ENCODE results near the gene STXBP6. TPM values are rescaled to one million over a fixed set of nuclear protein-coding genes. Genes with fewer than 3 reads are reported as not detected.

STXBP6 gene
- total and polyA plus RNA-seq, 2 of the 13 experiments (the other 11 are each of a cell fraction or from before 2014, with no cell fraction given) = 35.3 to 42.8 TPM

GRCh38 chr14:24892497-24893051, 157.4 kb downstream of the STXBP6 start (continued):
- TF ChIP-seq FOXA1 (IDR thresholded peaks at IDR 0.05) = no peak
- TF ChIP-seq FOXA1 (CRISPR knock-in tag; IDR thresholded peaks at IDR 0.05) = no peak; the same call in 1 of the 2 replicates
- TF ChIP-seq MXI1 (IDR thresholded peaks at IDR 0.05; ENCODE audit: borderline replicate concordance, low read depth, low read length) = no peak
- TF ChIP-seq ZNF713 (CRISPR knock-in tag; IDR thresholded peaks at IDR 0.05) = no peak
- TF ChIP-seq POGZ (CRISPR knock-in tag; IDR thresholded peaks at IDR 0.05) = peak; percentile 51; the same call in 1 of the 2 replicates
- no peak for TF ChIP-seq ZNF512B (CRISPR knock-in tag; IDR thresholded peaks at IDR 0.05; ENCODE audit: borderline replicate concordance)
- no peak for TF ChIP-seq ASH2L (IDR thresholded peaks at IDR 0.05; ENCODE audit: insufficient read length, low read depth, low read length)
- 0 out of 2 replicates have a peak, but pooled peaks have one; percentile 45 for TF ChIP-seq PITX1 (CRISPR knock-in tag; IDR thresholded peaks at IDR 0.05)
- peak; percentile 48 for TF ChIP-seq ZNF644 (CRISPR knock-in tag; IDR thresholded peaks at IDR 0.05; ENCODE audit: low read depth)
- TF ChIP-seq HOXD1 (CRISPR knock-in tag; IDR thresholded peaks at IDR 0.05) = no peak
- no peak for TF ChIP-seq AKAP8 (CRISPR knock-in tag; IDR thresholded peaks at IDR 0.05)
- no peak for TF ChIP-seq ZNF142 (CRISPR knock-in tag; IDR thresholded peaks at IDR 0.05)
- TF ChIP-seq ZNF138 (CRISPR knock-in tag; IDR thresholded peaks at IDR 0.05; ENCODE audit: low read depth) = no peak
- TF ChIP-seq RFX5 (IDR thresholded peaks at IDR 0.05; ENCODE audit: low read depth, low read length) = no peak
- no peak for TF ChIP-seq GRHL1 (CRISPR knock-in tag; conservative IDR thresholded peaks at IDR 0.05)
- peak; percentile 73; the same call in 1 of the 2 replicates for TF ChIP-seq ZNF710 (CRISPR knock-in tag; IDR thresholded peaks at IDR 0.05; ENCODE audit: borderline replicate concordance)

All from HepG2 (cell line).